Measurements from ENCODE around the gene MRPL19. TPM values are rescaled to one million over a fixed set of nuclear protein-coding genes. Genes with fewer than 3 reads are reported as not detected.

MRPL19 gene
- total RNA-seq, 1 experiment from 2014 or later, result 65.3 TPM

DNA sequence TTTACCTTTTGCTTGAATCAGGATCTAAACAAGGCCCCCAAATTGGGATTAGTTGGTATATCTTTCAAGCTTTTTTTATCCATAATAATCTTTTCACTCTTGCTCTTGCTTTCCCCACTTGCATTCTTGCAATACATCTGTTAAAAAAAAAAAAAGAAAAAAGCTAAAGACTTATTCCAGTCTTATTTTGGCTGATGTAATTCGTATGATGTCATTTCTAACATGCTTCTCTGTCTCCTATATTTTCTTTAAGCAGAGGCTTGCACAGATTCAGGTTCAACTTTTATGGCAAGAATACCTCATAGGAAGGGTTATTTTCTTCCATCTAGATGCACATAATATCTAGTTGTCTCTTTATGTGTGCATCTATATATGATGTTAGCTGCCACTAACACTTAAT lies 73.9 kb downstream of the MRPL19 start:
- Histone ChIP-seq H3K4me3 (replicated peaks in 1 of 2; ENCODE audit: low read depth in 1 of 2, low read length in 2 of 2) (no peak overlapping the region), H3K27ac (ENCODE audit: low read depth, low read length) (no peak overlapping the region), H3K27me3 (ENCODE audit: insufficient read depth, low read length) (peaks cover 5% of the 10 kb centered on the region), H3K9ac (ENCODE audit: low read length) (no peak overlapping the region), H3K4me2 (ENCODE audit: low read length) (no peak overlapping the region), H3K36me3 (ENCODE audit: control insufficient read depth in 1 of 2, insufficient read depth in 2 of 2, low read length in 2 of 2) (no peaks in the 10 kb centered on the region), H3K4me1 (ENCODE audit: control insufficient read depth in 1 of 2, insufficient read depth in 2 of 2, low read length in 2 of 2) (no peaks in the 10 kb centered on the region), H3K79me2 (ENCODE audit: insufficient read depth, low read length) (no peaks in the 10 kb centered on the region), H3K9me2 (ENCODE audit: insufficient read depth) (no peaks in the 10 kb centered on the region), H2AFZ (ENCODE audit: low read depth, low read length, poor library complexity, severe bottlenecking) (no peak overlapping the region), H4K20me1 (ENCODE audit: insufficient read depth) (no peaks in the 10 kb centered on the region), H3K9me3 (ENCODE audit: control insufficient read depth in 1 of 2, insufficient read depth in 1 of 2, low read depth in 1 of 2, low read length in 2 of 2) (no peaks in the 10 kb centered on the region)
- intact Hi-C loops (cut with micrococcal nuclease), result no loop called here
- POLR2A ChIA-PET, result no interaction called here
- DNase-seq (ENCODE audit: low read depth, low spot score) (no peak), ATAC-seq (no peak)
- TF ChIP-seq FOSL1 (IDR thresholded peaks at IDR 0.05; ENCODE audit: low read depth), result no peak
- no peak for TF ChIP-seq SRF (IDR thresholded peaks at IDR 0.05; ENCODE audit: low read depth)
- RAD21 ChIA-PET (ENCODE audit: low non-redundant PET in 1 of 2, low total read pairs in 2 of 2, uncharacterized antibody in 2 of 2, unreplicated experiment in 2 of 2), result no interaction called here
- BruUV-seq (replicated peaks), result no TSS peak
- CTCF ChIA-PET, result interaction anchor here (0.6 to 1.0 kb wide), 2 partner anchors 9 to 65 kb away, joined by 4 to 5 read pairs; no protein-coding TSS in a partner anchor

DNA sequence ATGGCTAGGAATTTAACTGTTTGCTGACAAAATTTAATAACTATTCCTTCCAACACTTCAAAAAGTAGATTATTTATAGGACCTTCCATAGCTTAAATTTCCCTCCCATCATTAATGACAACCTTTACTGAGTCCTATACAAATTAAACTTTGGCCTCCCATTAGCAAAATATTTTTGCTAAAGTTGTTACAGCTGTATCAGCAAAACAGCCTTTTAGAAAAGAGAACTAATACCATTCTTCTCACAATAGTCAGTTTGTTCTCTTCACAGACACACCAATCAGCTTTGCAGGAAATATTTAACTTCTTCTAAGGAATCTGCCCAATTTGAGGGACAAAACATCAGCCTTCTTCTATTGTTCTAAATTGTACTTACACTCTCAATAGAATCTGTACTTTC lies 76.1 kb downstream of the MRPL19 start:
- no peaks in the 10 kb centered on the region for H3K36me3 ChIP-seq (ENCODE audit: control insufficient read depth in 1 of 2, insufficient read depth in 2 of 2, low read length in 2 of 2)
- H3K27me3 ChIP-seq (ENCODE audit: insufficient read depth, low read length), result peaks cover 9% of the 10 kb centered on the region
- no peak for DNase-seq (ENCODE audit: low read depth, low spot score)
- no peak overlapping the region for H3K4me2 ChIP-seq (ENCODE audit: low read length)
- ChIA-PET POLR2A (no interaction called here), CTCF (no interaction called here), RAD21 (ENCODE audit: low non-redundant PET in 1 of 2, low total read pairs in 2 of 2, uncharacterized antibody in 2 of 2, unreplicated experiment in 2 of 2) (no interaction called here)
- BruUV-seq (replicated peaks), result no TSS peak
- no peaks in the 10 kb centered on the region for H3K4me1 ChIP-seq (ENCODE audit: control insufficient read depth in 1 of 2, insufficient read depth in 2 of 2, low read length in 2 of 2)
- no peaks in the 10 kb centered on the region for H3K9me2 ChIP-seq (ENCODE audit: insufficient read depth)
- no peak for TF ChIP-seq ZNF274 (IDR thresholded peaks at IDR 0.05; ENCODE audit: low read depth, low read length)
- no peak overlapping the region for H3K9ac ChIP-seq (ENCODE audit: low read length)
- H3K4me3 ChIP-seq (replicated peaks in 1 of 2; ENCODE audit: low read depth in 1 of 2, low read length in 2 of 2), result no peak overlapping the region
- no peak overlapping the region for H3K27ac ChIP-seq (ENCODE audit: low read depth, low read length)
- H4K20me1 ChIP-seq (ENCODE audit: insufficient read depth), result no peaks in the 10 kb centered on the region
- H3K79me2 ChIP-seq (ENCODE audit: insufficient read depth, low read length), result no peaks in the 10 kb centered on the region
- intact Hi-C loops (cut with micrococcal nuclease), result no loop called here
- H2AFZ ChIP-seq (ENCODE audit: low read depth, low read length, poor library complexity, severe bottlenecking), result no peak overlapping the region
- ATAC-seq, result no peak
- no peaks in the 10 kb centered on the region for H3K9me3 ChIP-seq (ENCODE audit: control insufficient read depth in 1 of 2, insufficient read depth in 1 of 2, low read depth in 1 of 2, low read length in 2 of 2)

All from HCT116 (cell line).